NCI-H524 treated with DMSO at 0.1 percent for 48 hours (cell line): ENCODE data around the gene RPL38.
"Not testable (repeated sequence)": the region's sequence is repeated elsewhere in the genome, so short reads cannot be mapped to it uniquely, and the experiment has no call there.

ENCODE experiments used
- DNase-seq: peaks from one replicate; lab custom pipeline; 2025; lab: John Stamatoyannopoulos, UW

Gene RPL38

GRCh38 chr17:74185571-74186185, 17.8 kb upstream of the RPL38 start:
- no peak for DNase-seq

GRCh38 chr17:74186498-74186897, 17.0 kb upstream of the RPL38 start:
- no peak for DNase-seq

- no peak for DNase-seq
These were observed 15.7 kb upstream of the RPL38 start for GRCh38 chr17:74187761-74188160.

- DNase-seq, result not testable (repeated sequence)
These were observed 14.8 kb upstream of the RPL38 start for GRCh38 chr17:74188687-74189086.

GRCh38 chr17:74190154-74190553, 13.3 kb upstream of the RPL38 start:
- peak; percentile 68 for DNase-seq

- DNase-seq, result no peak
These were observed 12.6 kb upstream of the RPL38 start for GRCh38 chr17:74190807-74191406.

GRCh38 chr17:74192950-74193781, 10.3 kb upstream of the RPL38 start:
- DNase-seq, result peak; percentile 89

- no peak for DNase-seq
These were observed 8.8 kb upstream of the RPL38 start for GRCh38 chr17:74194682-74195081.

- DNase-seq, result no peak
These were observed 6.7 kb upstream of the RPL38 start for GRCh38 chr17:74196541-74197317.

GRCh38 chr17:74197801-74198200, 5.7 kb upstream of the RPL38 start:
- DNase-seq, result no peak

DNA sequence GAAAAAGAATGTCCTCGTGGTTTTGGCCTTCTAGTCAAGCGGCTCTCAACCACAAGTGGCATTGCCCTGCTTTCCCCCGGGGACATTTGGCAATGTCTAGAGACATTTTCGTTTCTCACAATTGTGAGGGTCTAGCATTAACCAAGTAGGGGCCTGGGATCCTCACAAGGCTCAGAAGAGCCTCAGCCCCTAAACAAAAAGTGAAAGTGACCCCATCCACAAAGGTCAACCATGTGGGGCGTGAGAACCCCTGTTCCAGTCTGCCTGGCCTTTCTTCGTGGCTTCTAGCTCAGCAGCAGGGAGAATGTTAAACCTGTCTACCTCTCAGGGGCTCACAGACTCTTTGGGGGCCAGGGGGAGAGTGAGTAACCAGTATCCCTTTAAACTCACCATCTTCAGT, 4.8 kb upstream of the RPL38 start:
- DNase-seq, result no peak

GRCh38 chr17:74199306-74200092, 4.0 kb upstream of the RPL38 start:
- DNase-seq, result peak; percentile 47

GRCh38 chr17:74200112-74200511, 3.4 kb upstream of the RPL38 start:
- no peak for DNase-seq

GRCh38 chr17:74201250-74201649, 2.2 kb upstream of the RPL38 start:
- peak; percentile 100 for DNase-seq

GRCh38 chr17:74201948-74202347, 1.5 kb upstream of the RPL38 start:
- DNase-seq, result no peak

DNA sequence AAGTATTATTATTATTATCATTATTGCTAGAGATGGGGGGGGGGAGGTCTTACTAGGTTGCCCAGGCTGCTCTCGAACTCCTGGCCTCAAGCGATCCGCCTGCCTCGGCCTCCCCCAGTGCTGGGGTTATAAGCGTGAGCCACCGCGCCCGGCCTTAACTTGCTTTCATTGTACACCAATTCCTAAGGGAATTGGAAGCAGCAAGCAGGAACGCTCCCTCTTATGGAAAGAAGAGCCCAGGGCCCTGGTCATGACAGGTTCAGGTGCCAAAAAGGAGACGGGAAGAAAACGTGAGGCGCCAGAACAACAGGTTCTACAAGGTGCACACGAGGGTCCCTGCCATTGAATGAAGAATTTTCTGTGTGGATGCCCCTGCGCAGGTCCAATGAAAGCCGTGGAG, 540 bp upstream of the RPL38 start:
- DNase-seq, result no peak

DNA sequence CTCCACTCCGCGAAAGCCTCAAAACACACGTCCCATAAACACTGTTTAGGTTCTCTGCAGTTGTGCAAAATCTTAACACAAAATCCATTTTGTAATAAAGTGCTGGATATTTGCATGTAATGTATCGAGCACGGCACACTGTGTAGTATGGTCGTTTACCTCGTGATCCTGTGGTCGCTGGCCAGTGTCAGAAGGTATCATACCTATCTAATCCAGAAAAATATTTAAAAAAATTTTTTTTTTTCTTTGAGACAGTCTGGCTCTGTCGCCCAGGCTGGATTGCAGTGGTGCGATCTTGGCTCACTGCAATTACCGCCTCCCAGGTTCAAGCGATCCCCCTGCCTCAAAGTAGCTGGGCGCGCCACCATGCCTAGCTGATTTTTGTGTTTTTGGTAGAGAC, 996 bp downstream of the RPL38 start:
- no peak for DNase-seq

DNA sequence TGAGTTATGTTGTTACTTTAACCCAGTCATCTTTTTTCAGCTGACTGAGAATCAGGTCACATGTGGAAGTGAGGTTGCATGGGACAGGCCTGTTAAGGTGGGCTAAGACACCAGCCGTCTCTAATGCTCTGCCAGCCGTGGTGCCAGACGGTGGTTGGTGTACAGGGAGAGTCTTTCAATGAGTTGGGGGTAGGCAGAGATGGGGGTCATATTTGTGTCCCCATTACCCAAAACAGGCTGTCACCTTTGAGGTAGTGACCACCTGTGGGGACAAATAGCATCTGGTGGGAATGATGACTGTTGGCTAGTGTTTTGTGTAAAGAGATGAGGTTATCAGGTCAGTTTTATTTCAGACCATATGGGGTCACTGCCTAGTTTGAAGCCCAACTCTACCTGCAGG, 1.8 kb downstream of the RPL38 start:
- DNase-seq, result no peak

DNA sequence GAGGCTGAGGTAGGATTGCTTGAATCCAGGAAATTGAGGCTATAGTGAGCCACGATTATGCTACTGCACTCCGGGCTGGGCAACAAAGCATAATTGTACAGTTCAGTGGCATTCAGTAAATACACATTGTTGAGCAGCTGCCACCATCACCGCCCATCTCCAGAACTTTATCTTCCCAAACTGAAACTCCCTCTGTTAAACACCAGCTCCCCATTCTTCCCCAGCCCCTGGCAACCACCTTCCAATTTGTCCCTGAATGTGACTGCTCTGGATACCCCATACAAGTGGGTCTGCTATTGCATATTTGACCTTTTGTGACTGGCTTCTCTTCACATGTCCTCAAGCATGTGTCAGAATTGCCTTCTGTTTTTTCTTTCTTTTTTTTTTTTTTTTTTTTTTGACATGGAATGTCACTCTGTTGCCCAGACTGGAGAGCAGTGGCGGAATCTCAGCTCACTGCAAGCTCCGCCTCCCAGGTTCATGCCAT, 2.9 kb downstream of the RPL38 start:
- DNase-seq, result no peak

DNA sequence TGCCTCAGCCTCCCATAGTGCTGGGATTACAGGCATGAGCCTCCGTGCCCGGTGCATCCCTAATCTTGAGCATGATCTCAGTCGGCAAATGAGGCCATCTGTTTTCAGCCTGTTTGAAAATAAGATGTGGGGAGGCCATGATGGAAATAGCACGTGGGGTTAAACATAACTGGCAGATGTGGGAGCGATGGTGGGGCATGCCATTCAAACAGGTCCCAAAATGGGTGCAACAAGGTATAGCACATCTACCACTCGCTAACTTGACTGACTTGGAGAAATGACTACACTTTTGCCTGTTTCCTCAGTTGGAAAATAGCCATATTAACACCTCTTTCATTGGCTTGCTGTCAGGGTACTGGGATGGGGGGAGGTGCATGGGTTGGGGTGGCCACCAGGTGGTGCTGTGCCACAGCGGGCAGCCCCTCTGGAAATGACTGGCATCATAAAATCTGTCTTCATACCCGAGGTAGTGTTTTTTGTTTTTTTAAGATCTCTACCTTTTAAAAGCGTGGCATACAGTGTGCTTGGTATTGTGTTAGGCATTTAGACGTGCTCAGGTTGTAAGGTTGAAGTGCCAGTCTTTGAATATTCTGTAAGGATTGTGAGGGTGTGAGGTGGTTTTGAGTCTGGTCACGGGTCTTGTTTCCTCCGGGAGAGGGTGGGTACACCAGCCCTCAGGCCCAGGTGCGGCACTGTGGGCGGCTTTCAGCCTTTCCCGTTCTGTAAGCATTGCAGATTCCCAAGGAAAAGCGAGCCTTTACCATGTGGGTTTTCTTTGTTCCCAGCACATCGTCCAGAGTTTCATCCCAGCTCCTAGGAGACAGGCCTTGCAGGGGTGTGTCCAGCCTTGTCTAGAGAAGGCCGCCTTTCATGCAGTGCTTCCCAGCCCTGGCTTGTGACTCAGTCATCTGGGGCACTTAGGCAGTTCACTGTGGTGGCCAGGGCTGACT, 7.0 kb downstream of the RPL38 start:
- DNase-seq, result peak; percentile 94
